OCI-LY1 (cell line): ENCODE data around the gene DLG5.

Experiments
- EZH2 ChIP-seq: fragments of 200-600 bp; sonication (generic), shearing (Covaris generic); IDR thresholded peaks from 2 replicates; pipeline ENCODE4 v1.8.0; 2017; ENCODE audit warnings: borderline replicate concordance, mixed run types, mild to moderate bottlenecking, antibody characterized with exemption, low read length, moderate library complexity, mixed read lengths
- TF ChIP-seq, protein P1 (sequence below): fragments of 200-600 bp; sonication (generic), shearing (Covaris generic); IDR thresholded peaks from 2 replicates; pipeline ENCODE4 v1.5.1; 2017; ENCODE audit warnings: mild to moderate bottlenecking, antibody characterized with exemption, low read length, moderate library complexity, mixed read lengths

DNA sequence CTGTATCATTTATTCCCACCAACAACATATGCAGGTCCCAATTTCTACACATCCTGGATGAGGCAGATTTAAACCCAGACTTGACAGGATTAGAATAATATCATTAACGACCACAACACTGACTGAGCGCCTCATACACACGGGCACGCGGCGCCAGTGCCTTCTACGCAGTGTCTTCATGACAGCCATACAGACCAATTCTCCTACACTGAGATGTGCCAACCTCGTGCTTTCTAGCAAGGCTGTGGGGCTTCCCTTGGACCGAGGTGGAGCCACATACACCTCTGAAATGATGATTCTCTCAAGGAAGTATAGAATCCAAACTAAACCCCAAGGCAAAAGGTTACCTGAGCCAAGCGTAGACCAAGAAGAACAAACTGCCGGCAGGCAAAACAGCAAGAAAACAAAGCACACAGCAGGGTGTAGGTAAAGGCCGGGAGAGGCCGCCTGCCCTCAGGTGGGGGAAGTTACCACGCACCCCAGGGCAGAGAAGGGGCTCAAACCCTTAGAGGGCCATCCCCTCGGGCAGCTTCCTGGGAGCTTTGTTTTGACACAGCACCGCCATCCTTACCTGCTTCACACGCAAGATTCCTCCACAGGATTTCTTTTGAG lies 75.8 kb downstream of the DLG5 start:
- TF ChIP-seq, protein P1, sequence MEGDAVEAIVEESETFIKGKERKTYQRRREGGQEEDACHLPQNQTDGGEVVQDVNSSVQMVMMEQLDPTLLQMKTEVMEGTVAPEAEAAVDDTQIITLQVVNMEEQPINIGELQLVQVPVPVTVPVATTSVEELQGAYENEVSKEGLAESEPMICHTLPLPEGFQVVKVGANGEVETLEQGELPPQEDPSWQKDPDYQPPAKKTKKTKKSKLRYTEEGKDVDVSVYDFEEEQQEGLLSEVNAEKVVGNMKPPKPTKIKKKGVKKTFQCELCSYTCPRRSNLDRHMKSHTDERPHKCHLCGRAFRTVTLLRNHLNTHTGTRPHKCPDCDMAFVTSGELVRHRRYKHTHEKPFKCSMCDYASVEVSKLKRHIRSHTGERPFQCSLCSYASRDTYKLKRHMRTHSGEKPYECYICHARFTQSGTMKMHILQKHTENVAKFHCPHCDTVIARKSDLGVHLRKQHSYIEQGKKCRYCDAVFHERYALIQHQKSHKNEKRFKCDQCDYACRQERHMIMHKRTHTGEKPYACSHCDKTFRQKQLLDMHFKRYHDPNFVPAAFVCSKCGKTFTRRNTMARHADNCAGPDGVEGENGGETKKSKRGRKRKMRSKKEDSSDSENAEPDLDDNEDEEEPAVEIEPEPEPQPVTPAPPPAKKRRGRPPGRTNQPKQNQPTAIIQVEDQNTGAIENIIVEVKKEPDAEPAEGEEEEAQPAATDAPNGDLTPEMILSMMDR = no peak
- no peak for TF ChIP-seq EZH2
